ENCODE measurements around the gene ATF4. TPM values are rescaled to one million over a fixed set of nuclear protein-coding genes. Genes with fewer than 3 reads are reported as not detected.

The ATF4 gene
- polyA plus RNA-seq, 3 donors, result 454 to 688 (median 547) TPM

DNA sequence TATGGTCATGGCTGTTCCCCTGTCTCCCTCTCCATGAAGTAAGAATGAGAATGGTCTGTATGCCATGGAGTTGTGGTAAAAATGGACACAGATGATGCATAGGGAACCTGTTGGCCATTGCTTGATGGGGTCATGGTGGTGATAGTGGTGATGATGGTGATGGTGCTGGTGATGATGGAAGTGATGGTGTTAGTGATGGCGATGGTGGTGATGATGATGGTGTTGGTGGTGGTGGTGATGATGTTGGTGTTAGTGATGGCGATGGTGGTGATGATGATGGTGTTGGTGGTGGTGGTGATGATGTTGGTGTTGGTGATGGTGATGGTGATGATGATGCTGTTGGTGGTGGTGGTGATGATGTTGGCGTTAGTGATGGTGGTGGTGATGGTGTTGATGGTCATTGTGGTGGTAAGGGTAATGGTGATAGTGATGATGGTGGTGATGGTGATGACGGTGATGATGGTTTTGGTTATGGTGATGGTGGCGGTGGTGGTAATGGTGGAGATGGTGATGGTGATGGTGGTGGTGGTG is 45.1 kb downstream of the ATF4 start:
- 93 to 98% (median 97%) methylated on average over 5 of the region's 5 CpGs for WGBS, 3 donors
- no peak overlapping the region for H3K27ac ChIP-seq (ENCODE audit: low read depth, low read length)

DNA sequence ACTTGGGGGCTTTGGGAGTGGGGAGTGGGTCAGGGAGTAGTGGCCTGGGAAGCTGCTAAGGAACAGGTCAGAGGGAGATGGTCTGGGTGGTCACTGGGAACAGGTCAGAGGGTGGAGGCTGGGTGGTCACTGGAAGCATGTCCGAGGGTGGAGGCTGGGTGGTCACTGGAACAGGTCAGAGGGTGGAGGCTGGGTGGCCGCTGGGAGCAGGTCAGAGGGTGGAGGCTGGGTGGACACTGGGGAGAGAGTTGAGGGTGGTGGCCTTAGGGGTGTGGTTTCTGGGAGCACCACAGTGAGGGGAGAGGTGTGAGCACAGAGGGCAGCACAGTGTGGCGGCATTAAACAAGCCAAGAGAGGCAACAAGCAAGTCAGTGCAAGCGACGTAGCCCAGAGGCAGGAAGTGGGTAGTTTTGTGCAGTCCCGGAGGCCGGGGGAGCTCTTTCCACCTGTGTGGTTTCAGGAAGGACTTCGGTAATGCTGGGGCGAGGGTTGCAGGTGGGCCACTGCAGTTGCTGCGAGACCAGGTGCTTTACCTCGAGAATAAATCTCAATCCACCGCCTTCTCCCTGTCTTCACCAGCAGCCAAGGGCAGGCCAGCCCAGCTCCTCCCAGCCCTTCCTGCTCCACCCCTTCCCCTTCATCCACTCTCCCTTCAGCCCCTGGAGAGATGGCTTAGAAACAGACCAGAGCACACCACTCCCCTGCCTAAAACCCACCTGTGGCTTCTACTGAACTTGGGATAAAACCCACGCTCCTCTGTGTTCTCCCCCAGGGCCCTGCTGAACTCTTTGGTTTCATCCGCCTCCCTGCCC is 47.0 kb downstream of the ATF4 start:
- H3K27ac ChIP-seq (ENCODE audit: low read depth, low read length), result no peak overlapping the region
- WGBS, 3 donors, result 42 to 72% (median 42%) methylated on average over 13 to 14 of the region's 14 CpGs

DNA sequence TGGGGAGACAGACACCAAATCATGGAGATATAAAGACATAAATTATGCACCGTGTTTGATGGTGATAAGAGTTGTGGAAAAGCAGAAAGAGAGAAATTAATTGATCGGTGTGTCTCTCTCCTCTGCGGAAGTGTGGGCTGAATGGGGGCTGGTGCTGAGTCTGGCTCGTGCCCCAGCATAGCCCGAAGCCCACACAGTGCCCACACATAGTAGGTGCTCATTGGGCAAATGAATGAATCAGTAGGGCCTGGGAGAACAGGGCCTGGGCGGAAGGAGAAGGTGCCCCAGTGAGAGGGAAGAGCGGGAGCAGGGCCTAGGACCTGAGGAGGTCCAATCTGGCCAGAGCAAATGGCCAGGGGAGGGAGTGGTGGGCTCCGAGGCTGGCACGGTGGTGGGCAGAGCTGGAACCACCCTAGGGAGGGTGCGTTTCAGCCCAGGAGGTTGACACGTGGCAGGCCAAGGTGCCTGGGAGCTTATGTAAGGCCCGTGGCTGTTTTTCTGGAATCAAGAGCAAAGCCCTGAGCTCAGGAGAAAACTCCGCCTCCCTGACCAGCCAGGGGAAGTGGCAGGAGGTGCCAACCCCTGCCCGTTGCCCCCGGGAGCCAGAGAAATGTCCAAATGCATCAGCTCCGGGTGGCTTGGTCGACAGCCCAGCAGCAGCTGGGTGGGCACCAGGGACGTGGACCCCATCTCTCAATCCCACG is 48.1 kb downstream of the ATF4 start:
- 71 to 75% (median 73%) methylated on average over 19 of the region's 19 CpGs for WGBS, 3 donors
- H3K27ac ChIP-seq (ENCODE audit: low read depth, low read length), result no peak overlapping the region

DNA sequence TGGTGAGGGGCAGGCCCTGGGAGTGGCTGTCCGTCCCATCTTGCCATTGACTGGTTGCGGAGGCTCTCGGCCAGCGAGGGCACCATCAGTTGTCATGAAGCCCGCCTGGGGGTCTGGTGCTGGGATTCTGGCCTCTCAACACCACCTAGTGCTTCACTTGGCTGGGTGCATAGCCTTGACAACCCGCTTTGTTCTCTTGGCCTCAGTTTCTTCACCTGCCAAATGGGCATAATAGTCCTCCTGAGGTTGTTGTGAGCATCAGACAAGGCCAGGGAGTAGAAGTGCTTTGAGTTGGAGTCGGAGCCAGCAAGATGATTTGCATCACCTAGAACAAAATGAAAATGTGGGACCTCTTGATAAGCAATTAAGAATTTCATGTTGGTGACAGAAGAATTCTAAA is 48.7 kb downstream of the ATF4 start:
- 92 to 97% (median 94%) methylated on average over 7 of the region's 7 CpGs for WGBS, 3 donors
- H3K27ac ChIP-seq (ENCODE audit: low read depth, low read length), result no peak overlapping the region

DNA sequence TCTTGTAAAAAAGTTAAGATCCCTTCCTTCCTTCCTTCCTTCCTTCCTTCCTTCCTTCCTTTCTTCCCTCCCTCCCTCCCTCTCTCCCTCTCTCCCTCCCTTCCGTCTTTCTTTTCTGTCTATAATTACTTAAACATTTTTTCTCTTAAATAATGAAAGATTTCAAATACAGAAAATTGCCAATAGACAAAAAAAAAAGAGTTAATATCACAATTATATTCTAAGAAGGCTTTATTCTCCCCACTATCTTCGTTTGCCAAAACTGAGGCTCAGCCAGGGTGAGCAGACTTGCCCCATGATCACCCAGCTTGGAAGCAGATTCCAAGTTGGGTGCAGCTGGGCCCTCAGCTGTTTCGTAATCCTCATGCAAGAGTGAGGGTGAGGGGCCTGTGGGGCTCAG is 49.9 kb downstream of the ATF4 start:
- H3K27ac ChIP-seq (ENCODE audit: low read depth, low read length), result no peak overlapping the region
- 74 to 80% (median 75%) methylated on average over 3 of the region's 3 CpGs for WGBS, 3 donors

DNA sequence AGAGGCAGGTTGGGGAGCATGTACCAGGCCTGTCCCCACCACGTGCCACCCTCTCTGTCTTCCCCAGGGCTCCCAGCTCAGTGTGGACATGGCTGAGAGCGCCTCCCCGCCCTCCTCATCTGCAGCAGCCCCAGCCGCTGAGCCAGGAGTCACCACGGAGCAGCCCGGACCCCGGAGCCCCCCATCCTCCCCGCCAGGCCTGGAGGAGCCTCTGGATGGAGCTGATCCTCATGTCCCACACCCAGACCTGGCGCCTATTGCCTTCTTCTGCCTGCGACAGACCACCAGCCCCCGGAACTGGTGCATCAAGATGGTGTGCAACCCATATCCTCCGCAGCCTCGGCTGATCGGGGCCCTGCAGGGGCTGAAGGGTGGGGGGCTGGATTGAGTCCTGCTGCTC is 50.3 kb downstream of the ATF4 start, which contains the start of gene CACNA1I:
CACNA1I (plus strand) TSS at position 89 of the 400 bp plus-strand sequence; CDS start at position 89, 0 bp downstream.
- 82 to 86% (median 84%) methylated on average over 12 to 14 of the region's 14 CpGs for WGBS, 3 donors
- H3K27ac ChIP-seq (ENCODE audit: low read depth, low read length), result no peak within 1 kb of the TSS

DNA sequence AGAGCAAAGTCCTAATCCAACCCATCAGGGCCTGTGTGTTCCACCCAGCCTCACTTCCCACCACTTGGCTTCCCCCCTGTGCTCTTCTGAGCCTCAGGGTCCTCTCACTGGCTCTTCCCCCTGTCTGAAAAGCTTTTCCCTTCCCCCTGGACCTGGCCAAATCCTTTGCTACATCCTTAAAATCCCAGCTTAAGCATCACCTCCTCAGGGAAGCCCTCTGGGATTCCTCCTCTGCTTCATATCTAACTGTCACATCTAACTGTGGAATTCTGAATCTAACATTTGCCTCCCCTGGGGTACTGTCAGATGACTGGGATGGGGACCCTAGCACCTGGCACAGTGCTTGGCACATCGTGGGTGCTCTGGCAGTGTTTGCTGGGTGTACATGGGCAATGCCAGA is 51.2 kb downstream of the ATF4 start:
- no peak overlapping the region for H3K27ac ChIP-seq (ENCODE audit: low read depth, low read length)
- 44 to 83% (median 58%) methylated on average over 1 of the region's 1 CpG for WGBS, 3 donors

Other genes with a start within 250 kb of the ATF4 start
- 1,000 to 10,000 TPM; 3,176 to 4,324 (median 3,855) TPM for gene RPL3, start 200.9 kb upstream of the ATF4 start, polyA plus RNA-seq
- 10 to 100 TPM in 2 of 3 donors, 1 to 10 TPM in 1; 7.9 to 13.0 (median 12.6) TPM for gene SYNGR1, start 170.6 kb upstream of the ATF4 start, polyA plus RNA-seq
- 10 to 100 TPM; 11.0 to 15.0 (median 14.2) TPM for gene TAB1, start 120.8 kb upstream of the ATF4 start, polyA plus RNA-seq
- 10 to 100 TPM in 1 of 3 donors, 1 to 10 TPM in 2; 3.0 to 17.9 (median 3.5) TPM for gene MGAT3, start 63.5 kb upstream of the ATF4 start, polyA plus RNA-seq
- 10 to 100 TPM in 1 of 3 donors, 1 to 10 TPM in 2; 7.8 to 25.7 (median 9.9) TPM for gene MIEF1, start 18.3 kb upstream of the ATF4 start, polyA plus RNA-seq
- gene RPS19BP1, start 12.2 kb downstream of the ATF4 start, polyA plus RNA-seq, result 100 to 1,000 TPM; 123 to 166 (median 153) TPM
- gene CACNA1I, start 50.2 kb downstream of the ATF4 start, polyA plus RNA-seq, result under 1 TPM in 2 of 3 donors, not detected in 1; 0.08 to 0.13 TPM